NCI-H2171 (cell line): ENCODE results near the gene GAS2.

Source experiments
- DNase-seq: peaks from one replicate; lab custom pipeline; 2025; lab: John Stamatoyannopoulos, UW

Gene GAS2

DNA sequence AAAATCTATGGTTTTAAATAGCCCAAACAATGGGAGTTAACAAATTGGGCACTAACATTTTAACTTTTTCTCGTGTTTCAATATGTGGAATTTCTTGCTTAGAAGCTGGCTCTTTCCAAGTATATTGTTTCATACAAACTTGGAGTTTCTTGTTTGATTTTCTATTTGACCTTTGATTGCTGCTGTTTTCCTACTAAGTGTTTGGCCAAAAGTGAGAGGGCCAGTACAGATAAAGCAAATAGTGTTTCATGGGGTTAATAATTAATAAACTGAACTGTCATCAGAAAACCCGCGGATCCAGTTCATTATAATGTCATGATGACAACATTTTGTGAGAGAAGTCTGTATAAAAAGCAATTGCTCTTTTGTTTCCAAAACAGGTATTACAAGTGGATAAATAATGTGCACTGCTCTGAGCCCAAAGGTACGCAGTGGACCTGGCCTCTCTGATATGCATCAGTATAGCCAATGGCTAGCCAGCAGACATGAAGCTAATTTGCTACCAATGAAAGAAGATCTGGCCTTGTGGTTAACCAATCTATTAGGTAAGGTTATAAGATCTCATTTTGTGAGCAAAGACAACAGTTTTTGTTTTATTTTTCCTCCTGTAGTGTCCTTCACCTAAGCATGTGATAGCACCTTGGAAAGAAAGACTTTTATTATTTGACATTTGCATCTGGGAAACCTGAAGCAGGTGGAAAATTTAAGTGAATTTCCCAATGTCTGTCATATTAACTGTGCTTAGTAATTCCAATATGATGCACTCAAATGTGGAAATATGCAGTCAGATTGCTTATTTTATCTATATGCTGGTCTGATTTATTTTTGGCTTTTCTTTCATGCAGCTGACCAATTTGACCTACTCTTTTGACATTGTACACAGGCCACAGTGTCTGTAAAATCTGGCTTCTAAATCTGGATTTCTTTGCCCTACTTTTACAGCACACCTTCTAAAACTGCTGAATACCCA, 8.3 kb downstream of the GAS2 start:
- no peak for DNase-seq

DNA sequence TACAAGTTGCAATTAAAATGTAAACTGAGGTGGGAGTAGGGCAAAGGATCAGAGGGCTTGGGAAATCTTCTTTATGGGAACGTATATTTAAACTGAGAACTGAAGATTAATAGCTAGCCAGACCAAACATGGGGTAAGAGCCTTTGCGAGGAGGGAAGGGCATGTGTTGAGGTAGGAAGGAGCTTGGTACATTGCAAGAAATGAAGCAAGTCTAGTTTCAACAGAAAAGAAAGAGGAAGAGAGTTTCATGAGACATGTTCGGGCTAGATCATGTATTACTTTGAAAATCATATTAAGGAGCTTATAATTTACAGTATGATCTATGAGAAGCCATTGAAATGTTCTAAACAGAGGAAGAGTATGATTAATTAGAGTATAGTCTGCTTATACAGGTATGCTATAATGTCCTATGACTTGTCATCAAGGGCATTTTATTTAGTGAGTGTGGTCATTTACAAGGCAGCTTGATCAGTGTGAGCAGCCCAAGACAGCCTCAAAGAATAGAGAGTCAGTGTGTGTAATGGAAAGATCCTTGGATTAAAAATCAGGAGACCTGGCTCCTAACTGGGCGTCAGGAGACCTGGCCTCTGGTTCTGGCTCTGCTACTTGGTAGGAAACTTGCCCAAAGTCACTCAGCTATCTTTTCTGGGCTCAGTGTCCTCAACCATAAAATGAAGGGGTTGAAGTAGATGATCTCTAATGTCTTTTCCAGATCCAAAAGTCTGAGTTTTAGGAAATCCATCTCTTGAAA, 10.9 kb downstream of the GAS2 start:
- no peak for DNase-seq

DNA sequence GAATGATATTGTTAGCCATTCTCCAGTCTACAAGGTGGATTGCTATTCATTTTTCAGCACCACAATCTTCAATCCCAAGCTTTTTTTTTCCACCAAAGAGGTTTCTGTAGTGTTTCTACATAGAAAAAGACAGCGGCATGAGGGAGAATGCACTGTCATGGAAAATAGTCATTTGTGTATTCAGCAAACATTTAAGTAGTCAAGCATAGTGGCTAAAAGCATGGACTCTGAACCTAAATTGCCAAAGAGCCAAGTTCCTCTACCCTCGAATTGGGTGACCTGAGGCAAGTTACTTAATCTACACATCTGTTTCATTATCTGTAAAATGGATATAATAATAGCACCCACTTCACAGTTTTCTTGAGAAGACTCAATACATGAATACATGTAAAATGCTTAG, 14.2 kb downstream of the GAS2 start:
- no peak for DNase-seq

DNA sequence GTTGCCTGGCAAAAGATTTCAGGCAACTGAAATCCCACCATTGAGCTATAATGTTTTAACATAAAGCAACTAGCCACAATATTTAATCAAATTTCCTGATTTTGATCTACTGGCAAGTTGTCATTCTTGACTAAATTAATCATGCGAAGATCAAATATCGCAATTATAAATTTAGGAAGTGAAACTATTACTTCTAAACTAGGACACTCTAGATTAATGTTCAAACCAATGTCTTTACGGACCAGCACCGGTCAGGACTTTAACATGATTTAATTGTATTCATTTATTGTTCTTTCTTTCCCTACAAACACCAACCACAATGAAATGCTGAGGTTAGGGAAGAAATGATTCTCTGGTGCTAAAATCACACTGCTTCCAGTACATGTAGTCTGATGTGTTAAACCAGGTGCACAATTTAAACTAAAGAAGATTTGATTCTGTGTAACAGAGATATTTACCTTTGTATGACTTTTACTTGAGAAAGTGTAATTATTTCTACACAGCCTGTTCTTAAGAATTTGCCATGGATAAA, 14.9 kb downstream of the GAS2 start:
- no peak for DNase-seq

DNA sequence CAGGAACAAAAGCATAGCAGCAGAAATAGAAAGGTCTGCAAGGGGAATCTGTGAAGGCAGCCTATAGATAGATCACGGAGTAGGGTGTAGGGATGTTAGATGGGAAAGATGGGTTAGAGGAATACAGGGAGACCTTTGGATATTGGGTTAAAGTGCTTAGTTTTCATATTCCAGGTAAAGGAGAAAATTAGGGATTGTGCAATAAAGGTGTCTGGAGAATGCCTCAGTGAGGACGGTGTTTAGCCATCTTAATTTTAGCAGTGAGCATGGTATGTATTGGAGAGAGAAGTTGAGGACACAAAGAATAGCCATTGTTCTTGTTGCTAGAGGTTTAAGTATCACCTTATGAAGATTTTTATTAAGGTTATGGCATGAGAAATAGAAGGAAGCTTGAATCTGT, 17.7 kb downstream of the GAS2 start:
- DNase-seq: no peak

DNA sequence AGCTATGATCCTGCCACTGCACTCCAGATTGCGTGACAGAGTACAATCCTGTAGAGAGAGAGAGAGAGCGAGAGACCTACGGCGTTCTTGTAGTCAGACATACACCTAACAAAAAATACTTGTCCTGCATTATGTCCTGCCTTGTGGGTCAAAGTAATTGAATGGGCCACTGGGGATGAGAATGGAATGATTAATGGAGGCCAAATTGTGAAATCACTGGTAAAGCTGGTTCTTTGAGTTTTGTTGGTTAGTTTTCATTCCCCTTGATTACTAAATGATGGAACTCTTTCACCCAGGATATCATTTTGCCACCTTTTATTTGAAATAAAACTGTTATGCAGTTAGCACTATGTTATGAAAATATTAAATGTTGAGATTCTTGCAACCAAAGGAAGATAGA, 18.7 kb downstream of the GAS2 start:
- no peak for DNase-seq

DNA sequence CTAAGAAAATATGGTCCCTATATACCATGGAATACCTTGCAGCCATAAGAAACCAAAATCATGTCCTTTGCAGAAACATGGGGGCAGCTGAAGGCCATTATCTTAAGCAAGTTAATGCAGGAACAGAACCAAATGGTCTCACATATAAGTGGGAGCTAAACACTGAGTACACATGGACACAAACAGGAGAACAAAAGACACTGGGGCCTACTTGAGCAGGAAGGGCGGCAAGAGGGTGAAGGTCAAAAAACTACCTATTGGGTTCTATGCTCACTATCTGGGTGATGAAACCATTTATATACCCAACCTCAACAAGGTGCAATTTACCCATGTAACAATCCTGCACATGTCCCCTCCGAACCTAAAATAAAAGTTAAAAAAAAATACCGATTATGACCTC, 22.5 kb downstream of the GAS2 start:
- DNase-seq: no peak

DNA sequence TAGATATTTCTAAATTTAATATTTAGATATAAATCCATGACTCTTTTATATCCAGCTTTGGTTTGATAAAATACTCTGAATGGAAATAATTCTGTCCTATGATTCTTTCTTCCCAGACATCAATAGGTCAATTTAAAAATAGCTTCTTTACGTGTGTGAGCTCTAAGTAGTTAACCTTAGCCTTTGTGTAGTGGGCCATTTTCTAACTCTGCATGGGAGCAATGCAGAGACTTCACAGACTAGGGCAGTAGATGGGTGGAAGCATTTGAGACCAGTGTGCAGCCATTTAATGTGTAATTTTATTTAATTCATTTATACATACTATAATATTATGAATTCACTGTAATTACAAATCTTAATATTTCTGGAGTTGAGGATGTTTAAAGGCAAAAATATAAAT, 23.8 kb downstream of the GAS2 start:
- DNase-seq: no peak

DNA sequence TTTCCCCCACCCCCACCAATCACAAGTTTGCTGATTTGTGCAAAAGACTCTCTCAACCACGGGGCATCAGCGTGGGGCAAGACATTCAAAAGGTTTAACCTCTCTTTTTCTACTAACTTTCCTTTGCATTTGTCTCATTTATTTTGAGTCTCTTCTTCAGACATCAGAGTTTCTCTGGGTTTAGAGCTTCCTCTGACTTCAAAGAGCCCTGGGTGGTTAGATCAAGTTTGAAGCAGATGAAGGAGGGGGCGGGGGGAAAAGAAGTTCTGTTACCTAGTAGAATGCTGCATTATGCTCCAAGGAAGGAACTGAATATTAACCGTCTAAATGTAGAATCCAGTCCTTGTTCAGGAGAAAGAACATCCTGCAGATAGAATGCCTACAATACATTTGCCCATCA, 24.5 kb downstream of the GAS2 start:
- DNase-seq: no peak

DNA sequence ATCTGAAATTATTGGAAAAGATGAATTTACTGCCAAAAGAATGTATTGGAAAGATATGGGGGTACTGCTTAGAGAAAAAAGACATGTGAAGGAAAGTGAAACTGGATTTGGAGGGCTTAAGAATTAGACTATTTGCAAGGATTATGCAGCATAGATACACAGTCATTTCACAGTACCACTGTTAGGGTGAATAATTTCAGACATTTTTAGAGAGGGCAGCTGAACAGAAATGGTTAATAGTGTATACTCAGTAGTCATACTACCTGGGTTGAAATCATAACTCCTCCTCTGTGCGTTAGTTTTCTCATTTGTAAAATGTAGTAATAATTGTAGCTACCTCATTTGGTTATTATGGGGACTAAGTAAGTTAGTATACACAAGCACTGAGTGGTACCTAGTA, 33.0 kb downstream of the GAS2 start:
- no peak for DNase-seq

DNA sequence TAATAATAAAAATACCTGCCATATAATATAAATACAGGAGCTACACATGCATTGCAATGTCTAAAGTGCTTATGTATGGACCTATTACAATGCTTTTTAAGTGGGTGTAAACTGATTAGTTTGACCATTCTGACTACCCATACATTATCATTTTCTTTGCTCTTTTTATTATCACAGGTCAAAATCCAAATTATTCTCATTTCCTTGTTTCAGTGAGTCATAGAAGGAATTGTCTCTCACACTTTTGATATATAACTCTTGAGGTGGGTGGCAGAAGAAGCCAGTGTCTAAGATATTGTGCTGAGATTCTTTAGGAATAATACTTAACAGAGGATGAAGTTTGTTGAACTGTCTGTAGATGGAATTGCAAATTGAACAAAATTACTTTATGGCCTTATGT, 35.6 kb downstream of the GAS2 start:
- DNase-seq: no peak

DNA sequence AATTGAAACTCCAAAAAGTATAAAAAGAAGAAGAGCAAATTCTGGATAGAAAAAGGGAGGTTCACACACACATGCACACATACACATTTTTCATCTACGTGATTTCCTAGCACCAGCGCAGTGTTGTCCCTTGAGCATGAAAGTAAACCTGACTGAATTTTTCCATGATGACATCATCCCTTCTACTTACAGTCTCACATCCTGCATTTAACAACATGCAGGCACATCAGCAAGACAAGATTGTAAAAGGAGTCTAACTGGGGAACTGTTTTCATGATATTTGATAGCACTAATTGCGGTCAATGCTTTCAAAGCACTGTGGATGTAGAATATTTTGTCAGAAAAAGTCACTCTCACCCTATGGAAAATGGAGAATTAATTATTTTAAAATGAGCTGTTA, 36.6 kb downstream of the GAS2 start:
- DNase-seq: peak; percentile 90

DNA sequence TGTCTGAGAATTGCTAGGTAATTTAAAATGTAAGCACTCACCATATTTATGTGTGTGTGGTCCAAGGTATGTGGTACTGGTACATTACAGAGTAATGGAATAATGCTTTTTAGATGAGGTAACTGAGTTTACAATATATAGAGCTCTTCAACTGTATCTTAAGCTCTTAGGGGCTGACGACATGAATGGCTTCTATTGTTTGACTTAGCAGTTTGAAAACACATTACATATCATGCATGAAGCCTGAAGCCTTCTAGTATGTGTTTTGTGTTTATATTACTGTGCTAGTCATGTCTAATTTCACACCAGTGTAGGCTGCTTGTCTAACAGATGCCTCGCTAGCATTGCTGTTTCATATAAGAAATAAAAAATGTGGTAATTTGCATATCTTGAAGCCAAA, 37.2 kb downstream of the GAS2 start:
- peak; percentile 27 for DNase-seq

DNA sequence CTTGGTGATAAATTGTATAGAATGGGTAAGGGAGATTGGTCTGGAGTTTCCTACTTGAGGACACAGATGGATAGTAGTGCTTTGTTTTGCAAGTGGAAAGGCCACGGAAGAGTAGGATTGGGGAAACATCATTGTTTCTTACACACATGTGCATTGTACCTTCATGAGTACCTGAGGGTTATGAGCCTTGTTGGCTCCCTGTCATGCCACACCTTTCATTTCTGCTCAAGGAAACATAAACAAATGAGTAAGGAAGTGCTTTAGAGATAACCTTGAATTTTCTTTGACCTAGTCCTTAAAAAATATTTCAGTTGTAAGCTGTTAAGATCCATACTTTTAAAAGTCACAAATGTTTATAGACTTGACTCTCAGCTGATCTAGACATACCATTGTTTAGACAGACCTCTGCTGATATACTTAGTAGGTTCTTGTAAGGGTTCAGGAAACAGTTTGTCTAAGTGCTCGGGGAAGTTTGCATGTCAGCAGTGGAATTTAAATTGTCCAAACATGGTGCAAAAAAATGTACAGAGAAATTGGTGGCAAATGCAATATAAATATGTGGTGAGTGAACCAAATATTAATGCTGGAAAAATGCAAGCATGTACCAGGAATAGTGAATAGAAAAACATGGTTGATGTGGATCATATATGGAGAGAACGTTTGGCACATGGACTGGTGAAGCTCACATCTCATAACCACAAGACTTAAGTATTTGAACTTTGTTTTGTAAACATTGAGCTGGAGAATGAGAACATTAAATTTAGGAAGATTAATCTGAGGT, 40.9 kb downstream of the GAS2 start:
- no peak for DNase-seq

DNA sequence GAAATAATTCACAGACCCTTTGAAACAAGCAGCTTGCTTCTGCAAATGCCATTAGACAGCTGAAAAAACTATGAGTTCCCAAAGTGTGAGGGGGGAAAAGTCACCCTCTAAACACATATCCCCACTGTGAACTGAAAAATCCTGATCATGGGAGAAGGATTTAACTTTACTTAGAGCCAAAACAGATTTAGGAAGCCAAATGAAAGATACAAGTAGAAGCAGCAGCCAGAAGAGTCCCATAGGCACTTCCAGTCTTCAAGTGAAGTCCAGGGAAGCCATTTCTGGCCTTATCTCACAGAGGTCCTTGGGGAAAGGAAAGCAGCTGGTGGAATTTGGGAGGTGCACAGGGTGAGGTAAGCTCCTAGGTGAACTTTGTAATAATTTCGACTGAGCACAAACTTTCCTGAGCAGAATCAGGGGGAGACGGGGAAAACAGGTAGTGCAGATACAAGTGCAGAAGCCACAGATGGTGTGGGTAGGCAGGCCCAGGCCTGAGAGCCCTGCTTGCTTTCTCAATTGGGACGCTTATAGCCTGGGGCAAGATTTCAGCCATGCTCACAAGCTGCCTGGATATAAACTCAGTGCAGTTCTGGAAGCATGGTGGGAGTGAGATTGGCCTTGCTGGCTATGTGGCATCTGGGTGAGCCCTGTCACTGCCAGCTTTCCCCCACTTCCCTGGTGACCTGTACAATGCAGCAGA, 44.8 kb downstream of the GAS2 start:
- DNase-seq: peak; percentile 68

DNA sequence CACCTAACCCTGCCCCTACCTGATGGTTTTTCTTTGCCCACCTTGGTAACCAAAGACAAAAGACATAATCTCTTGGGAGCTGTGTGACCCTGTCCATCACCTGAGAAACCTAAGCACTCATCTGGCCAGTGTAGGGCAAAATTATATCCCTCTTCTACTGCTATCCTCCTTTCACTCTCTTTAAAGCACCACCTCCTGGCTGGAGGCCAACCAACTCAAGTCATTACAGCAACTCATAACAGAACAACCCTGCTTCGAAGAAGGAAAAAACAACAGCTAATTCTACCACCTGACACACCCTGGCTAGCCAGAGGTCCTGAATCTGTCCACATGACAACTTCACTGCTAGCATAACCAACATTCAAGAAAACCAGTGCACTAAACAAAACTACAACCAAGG, 45.5 kb downstream of the GAS2 start:
- DNase-seq: peak; percentile 17

DNA sequence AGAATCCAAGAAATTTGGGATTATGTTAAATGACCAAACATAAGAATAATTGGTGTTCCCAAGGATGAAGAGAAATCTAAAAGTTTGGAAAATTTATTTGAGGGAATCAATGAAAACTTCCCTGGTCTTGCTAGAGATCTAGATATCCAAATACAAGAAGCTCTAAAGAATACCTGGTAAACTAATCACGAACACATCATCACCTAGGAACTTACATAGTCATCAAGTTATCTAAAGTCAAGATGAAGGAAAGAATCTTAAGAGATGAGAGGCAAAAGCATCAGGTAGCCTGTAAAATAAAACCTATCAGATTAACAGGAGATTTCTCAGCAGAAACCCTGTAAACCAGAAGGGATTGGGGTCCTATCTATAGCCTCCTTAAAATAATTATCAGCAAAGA, 46.9 kb downstream of the GAS2 start:
- DNase-seq: no peak

DNA sequence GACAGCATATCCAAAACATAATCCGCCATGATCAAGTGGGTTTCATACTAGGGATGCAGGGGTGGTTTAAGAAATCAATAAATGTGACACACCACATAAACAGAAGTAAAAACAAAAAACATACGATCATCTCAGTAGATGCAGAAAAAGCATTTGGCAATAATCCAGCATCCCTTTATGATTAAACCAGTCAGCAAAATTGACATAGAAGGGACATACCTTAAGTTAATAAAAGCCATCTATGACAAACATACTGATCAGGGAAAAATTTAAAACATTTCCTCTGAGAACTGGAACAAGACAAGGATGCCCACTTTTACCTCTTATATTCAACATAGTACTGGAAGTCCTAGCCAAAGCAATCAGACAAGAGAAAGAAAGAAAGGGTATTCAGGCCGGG, 49.6 kb downstream of the GAS2 start:
- DNase-seq: no peak

DNA sequence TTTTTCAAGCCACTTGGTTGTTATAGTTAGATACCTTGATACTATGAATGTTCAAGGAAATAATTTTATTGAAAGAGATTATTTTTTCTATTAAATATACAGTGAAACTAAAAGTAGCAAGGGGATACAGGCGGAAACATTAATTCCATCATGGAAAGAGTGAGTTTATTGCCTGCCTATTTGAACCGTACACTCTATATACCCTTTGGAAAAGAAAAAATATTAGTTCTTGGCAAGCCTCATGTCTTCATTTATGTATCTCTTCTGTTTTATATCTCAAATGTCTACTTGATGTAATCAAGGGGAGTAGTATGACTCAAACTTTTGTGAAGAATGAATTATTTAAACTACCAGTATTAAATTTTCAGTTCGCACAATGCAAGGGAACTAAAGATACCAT, 54.0 kb downstream of the GAS2 start:
- DNase-seq: no peak

DNA sequence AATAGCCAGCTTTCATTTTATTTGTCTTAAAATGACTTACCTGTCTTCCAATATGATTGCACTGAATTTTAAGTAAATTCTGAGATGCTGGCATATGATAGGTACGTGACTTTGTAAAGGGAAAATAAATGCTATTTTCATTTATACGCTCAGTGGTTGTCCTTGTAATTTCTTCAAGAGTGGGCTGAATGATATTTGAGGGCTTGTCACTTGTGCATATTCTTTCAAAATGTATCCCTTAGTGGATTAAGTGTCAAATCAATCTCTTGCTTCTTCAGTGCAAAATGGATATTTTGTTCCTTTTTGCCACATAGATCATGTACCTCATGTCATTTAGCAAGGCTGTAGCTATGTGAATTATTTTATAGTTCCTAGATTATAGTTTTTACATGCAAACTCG, 56.9 kb downstream of the GAS2 start:
- no peak for DNase-seq

DNA sequence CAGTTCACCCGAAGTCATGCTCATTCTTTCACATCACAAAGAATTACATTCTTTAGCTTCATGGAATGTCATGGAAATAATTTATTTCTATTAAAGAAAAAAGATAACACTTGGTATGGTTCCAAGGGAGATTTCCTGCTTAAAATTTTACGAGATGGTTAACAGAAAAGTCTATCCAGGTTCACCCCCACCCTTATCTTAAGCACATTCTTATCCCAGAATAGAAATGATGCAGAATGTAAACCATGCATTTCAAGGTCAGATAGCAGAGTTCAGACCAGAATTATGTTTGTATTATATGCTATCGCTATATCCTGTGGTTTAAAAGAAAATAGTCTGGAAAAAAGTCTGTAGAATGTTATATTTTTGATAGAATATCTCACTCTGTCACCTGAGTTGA, 58.7 kb downstream of the GAS2 start:
- DNase-seq: no peak
